Karpas-422 (cell line): ENCODE measurements around the gene CXXC4. TPM values are rescaled to one million over a fixed set of nuclear protein-coding genes. Genes with fewer than 3 reads are reported as not detected.

Experiments used
- DNase-seq: peaks from one replicate; pipeline ENCODE4 v3.0.0-alpha.2; 2015
- H2AFZ ChIP-seq: fragments of 200-600 bp; sonication (generic); 2 replicates; pipeline ENCODE4 v1.6.1; 2014; ENCODE audit warnings: antibody characterized with exemption, low read length, mixed read lengths
- H3K27ac ChIP-seq: fragments of 200-600 bp; sonication (generic); 2 replicates; pipeline ENCODE4 v1.5.1; 2014; ENCODE audit warnings: mild to moderate bottlenecking, low read length, moderate library complexity
- H3K27me3 ChIP-seq: fragments of 200-600 bp; sonication (generic); 2 replicates; pipeline ENCODE4 v1.6.1; 2014; ENCODE audit warnings: low read length, mixed read lengths
- H3K36me3 ChIP-seq: fragments of 200-600 bp; sonication (generic); 2 replicates; pipeline ENCODE4 v1.6.1; 2014; ENCODE audit warnings: low read length, mixed read lengths; ENCODE audit not compliant: insufficient read depth
- H3K4me1 ChIP-seq: fragments of 200-600 bp; sonication (generic); 2 replicates; pipeline ENCODE4 v1.6.1; 2014; ENCODE audit warnings: mild to moderate bottlenecking, low read length, mixed read lengths
- H3K4me2 ChIP-seq: fragments of 200-600 bp; sonication (generic); 2 replicates; pipeline ENCODE4 v1.6.1; 2014; ENCODE audit warnings: low read length, low read depth, mild to moderate bottlenecking; ENCODE audit not compliant: poor library complexity, severe bottlenecking
- H3K4me3 ChIP-seq: fragments of 200-600 bp; sonication (generic); 2 replicates; pipeline ENCODE4 v1.5.1; 2014; ENCODE audit warnings: mild to moderate bottlenecking, antibody characterized with exemption, low read length, mixed read lengths
- H3K79me2 ChIP-seq: fragments of 200-600 bp; sonication (generic); 2 replicates; pipeline ENCODE4 v1.6.1; 2014; ENCODE audit warnings: mild to moderate bottlenecking, low read length, mixed read lengths
- H3K9ac ChIP-seq: fragments of 200-600 bp; sonication (generic); 2 replicates; pipeline ENCODE4 v1.6.0; 2014; ENCODE audit warnings: low read length
- H3K9me2 ChIP-seq: fragments of 200-600 bp; sonication (generic), shearing (Covaris generic); replicated peaks from 2 replicates; pipeline ENCODE4 v1.6.0; 2014; ENCODE audit warnings: mild to moderate bottlenecking, low read length, moderate library complexity; ENCODE audit not compliant: insufficient read depth
- H3K9me3 ChIP-seq: fragments of 300-700, 200-600 bp; sonication (generic); 2 replicates; pipeline ENCODE4 v1.6.1; 2014; ENCODE audit warnings: low read length, mixed read lengths
- H4K20me1 ChIP-seq: fragments of 200-600 bp; sonication (generic); 2 replicates; pipeline ENCODE4 v1.6.1; 2014; ENCODE audit warnings: mild to moderate bottlenecking, antibody characterized with exemption, low read length, low read depth; ENCODE audit not compliant: insufficient read depth
- total RNA-seq: library from RNA; depleted of rRNA; stranded (reverse); fragments of >200 nt; shearing (Covaris generic); gene quantifications from 2 replicates; pipeline ENCODE4 v1.2.3, GENCODE V29; 2014; ENCODE audit warnings: low replicate concordance

The CXXC4 gene
- total RNA-seq, 1 experiment from 2014 or later, result not detected

- Histone ChIP-seq H3K27ac (no peak overlapping the region), H3K9me2 (no peaks in the 10 kb centered on the region; the same call in 1 of the 2 replicates), H4K20me1 (no peaks in the 10 kb centered on the region), H3K9me3 (no peaks in the 10 kb centered on the region), H3K4me3 (no peak overlapping the region), H2AFZ (no peak overlapping the region), H3K36me3 (no peaks in the 10 kb centered on the region), H3K9ac (no peak overlapping the region), H3K4me2 (no peak overlapping the region), H3K4me1 (no peaks in the 10 kb centered on the region), H3K27me3 (no peaks in the 10 kb centered on the region), H3K79me2 (no peaks in the 10 kb centered on the region)
- no peak for DNase-seq
These were observed 22.2 kb upstream of the CXXC4 start for GRCh38 chr4:104516884-104517283.

GRCh38 chr4:104508224-104508623 is 13.5 kb upstream of the CXXC4 start:
- H3K4me2 ChIP-seq, result no peak overlapping the region

GRCh38 chr4:104507112-104507511 is 12.4 kb upstream of the CXXC4 start:
- H3K4me1 ChIP-seq, result no peaks in the 10 kb centered on the region
- no peaks in the 10 kb centered on the region for H3K27me3 ChIP-seq
- H2AFZ ChIP-seq, result no peak overlapping the region
- no peak overlapping the region for H3K27ac ChIP-seq
- peaks cover 3% of the 10 kb centered on the region; the same call in 1 of the 2 replicates for H3K9me2 ChIP-seq
- no peaks in the 10 kb centered on the region for H4K20me1 ChIP-seq
- no peaks in the 10 kb centered on the region for H3K9me3 ChIP-seq
- no peak for DNase-seq
- H3K4me3 ChIP-seq, result no peak overlapping the region
- H3K9ac ChIP-seq, result no peak overlapping the region
- H3K4me2 ChIP-seq, result no peak overlapping the region
- no peaks in the 10 kb centered on the region for H3K36me3 ChIP-seq
- no peaks in the 10 kb centered on the region for H3K79me2 ChIP-seq

More at GRCh38 chr4:104508224-104508623, 13.5 kb upstream of the CXXC4 start:
- DNase-seq, result no peak
- Histone ChIP-seq H3K9me2 (peaks cover 3% of the 10 kb centered on the region; the same call in 1 of the 2 replicates), H3K27ac (no peak overlapping the region), H3K79me2 (no peaks in the 10 kb centered on the region), H3K4me3 (no peak overlapping the region), H4K20me1 (no peaks in the 10 kb centered on the region), H3K36me3 (no peaks in the 10 kb centered on the region), H3K9me3 (no peaks in the 10 kb centered on the region), H3K9ac (no peak overlapping the region), H3K4me1 (no peaks in the 10 kb centered on the region), H2AFZ (no peak overlapping the region), H3K27me3 (no peaks in the 10 kb centered on the region)

GRCh38 chr4:104504536-104504935 is 9.8 kb upstream of the CXXC4 start:
- peaks cover 3% of the 10 kb centered on the region; the same call in 1 of the 2 replicates for H3K9me2 ChIP-seq
- H3K79me2 ChIP-seq, result no peaks in the 10 kb centered on the region
- no peaks in the 10 kb centered on the region for H3K27me3 ChIP-seq

GRCh38 chr4:104502471-104502870 is 7.8 kb upstream of the CXXC4 start:
- Histone ChIP-seq H3K4me3 (no peak overlapping the region), H3K27me3 (no peaks in the 10 kb centered on the region), H3K79me2 (no peaks in the 10 kb centered on the region), H3K9me2 (peaks cover 3% of the 10 kb centered on the region; the same call in 1 of the 2 replicates), H3K4me2 (no peak overlapping the region), H3K27ac (no peak overlapping the region), H3K36me3 (no peaks in the 10 kb centered on the region), H3K4me1 (no peaks in the 10 kb centered on the region), H3K9ac (no peak overlapping the region), H4K20me1 (no peaks in the 10 kb centered on the region), H2AFZ (no peak overlapping the region), H3K9me3 (no peaks in the 10 kb centered on the region)
- DNase-seq, result no peak

More at GRCh38 chr4:104504536-104504935, 9.8 kb upstream of the CXXC4 start:
- H4K20me1 ChIP-seq, result no peaks in the 10 kb centered on the region
- H2AFZ ChIP-seq, result no peak overlapping the region
- no peak overlapping the region for H3K9ac ChIP-seq
- no peak for DNase-seq
- no peak overlapping the region for H3K4me3 ChIP-seq
- H3K27ac ChIP-seq, result no peak overlapping the region
- no peak overlapping the region for H3K4me2 ChIP-seq
- H3K4me1 ChIP-seq, result no peaks in the 10 kb centered on the region
- no peaks in the 10 kb centered on the region for H3K9me3 ChIP-seq
- no peaks in the 10 kb centered on the region for H3K36me3 ChIP-seq

- no peak for DNase-seq
- Histone ChIP-seq H3K4me1 (no peaks in the 10 kb centered on the region), H3K4me2 (no peak overlapping the region), H3K9me3 (no peaks in the 10 kb centered on the region), H3K27ac (no peak overlapping the region), H3K4me3 (no peak overlapping the region), H3K36me3 (no peaks in the 10 kb centered on the region), H3K9ac (no peak overlapping the region), H2AFZ (no peak overlapping the region), H3K27me3 (no peaks in the 10 kb centered on the region), H4K20me1 (no peaks in the 10 kb centered on the region), H3K9me2 (0 out of 2 replicates have a peak, but pooled peaks cover under 1% of the 10 kb centered on the region), H3K79me2 (no peaks in the 10 kb centered on the region)
These were observed 6.6 kb upstream of the CXXC4 start for GRCh38 chr4:104501290-104501689.

GRCh38 chr4:104500442-104500841 is 5.7 kb upstream of the CXXC4 start:
- Histone ChIP-seq H3K36me3 (no peaks in the 10 kb centered on the region), H3K4me1 (no peaks in the 10 kb centered on the region), H2AFZ (no peak overlapping the region), H4K20me1 (no peaks in the 10 kb centered on the region), H3K27ac (no peak overlapping the region), H3K9ac (no peak overlapping the region), H3K4me2 (no peak overlapping the region), H3K4me3 (no peak overlapping the region), H3K79me2 (no peaks in the 10 kb centered on the region), H3K9me3 (no peaks in the 10 kb centered on the region), H3K27me3 (no peaks in the 10 kb centered on the region), H3K9me2 (no peaks in the 10 kb centered on the region)
- no peak for DNase-seq

GRCh38 chr4:104494185-104494584 is 509 bp downstream of the CXXC4 start:
- Histone ChIP-seq H3K36me3 (no peaks in the 10 kb centered on the region), H3K27me3 (no peaks in the 10 kb centered on the region), H3K4me3 (no peak overlapping the region), H3K9me2 (no peaks in the 10 kb centered on the region), H3K4me1 (peaks cover 7% of the 10 kb centered on the region), H2AFZ (no peak overlapping the region), H3K9ac (no peak overlapping the region), H3K4me2 (no peak overlapping the region), H3K27ac (no peak overlapping the region), H3K79me2 (no peaks in the 10 kb centered on the region), H4K20me1 (no peaks in the 10 kb centered on the region), H3K9me3 (no peaks in the 10 kb centered on the region)
- no peak for DNase-seq
